HepG2 (cell line): ENCODE data around the gene SLC27A2. TPM values are rescaled to one million over a fixed set of nuclear protein-coding genes. Genes with fewer than 3 reads are reported as not detected.
A peak's percentile ranks its signal among the peaks of the same experiment; 100 is the strongest.

Experiments
- ATAC-seq: fragments of 200-7000 bp; cut with Tn5 transposase; 3 replicates; pipeline ENCODE4 v1.9.1; 2020; ENCODE audit warnings: mild to moderate bottlenecking, moderate library complexity
- BruUV-seq: library from RNA; stranded (reverse); fragments of 400-500 nt; replicated peaks from 2 replicates; lab custom pipeline; 2021; lab: Mats Ljungman, UMichigan
- CTCF ChIA-PET: fragments of 300-600 bp; formaldehyde crosslinking; extraction: SDS; loops from one replicate; lab custom pipeline; 2021; ENCODE audit warnings: low total read pairs, inconsistent platforms, low intra/inter-chr PET ratio; lab: Yijun Ruan, JAX
- POLR2A ChIA-PET: fragments of 350-600 bp; sonication (Branson Sonifier 250); formaldehyde crosslinking; loops from one replicate; lab custom pipeline; 2020; ENCODE audit warnings: antibody characterized with exemption, inconsistent platforms; lab: Yijun Ruan, JAX
- DNase-seq: peaks from one replicate; pipeline ENCODE4 v3.0.0-alpha.2; 2015; ENCODE audit warnings: low spot score
- FAIRE-seq: peaks from 3 replicates; lab custom pipeline; 2011; peaks lifted over from hg19 to GRCh38; lab: Jason Lieb, UNC
- H2AFZ ChIP-seq: one replicate; pipeline ENCODE4 v1.6.1; 2011; ENCODE audit warnings: low read length, inconsistent platforms
- H3K27ac ChIP-seq: fragments of 300-600 bp; 3 replicates; pipeline ENCODE4 v1.8.0; 2011; ENCODE audit warnings: mixed run types, mild to moderate bottlenecking, mixed read lengths, low read length, inconsistent platforms; ENCODE audit not compliant: insufficient read depth; ENCODE audit errors: extremely low read length
- H3K27me3 ChIP-seq, 2 experiments: fragments of 200-600 bp in 1 of 2; 2 replicates in 1 of 2; 3 replicates in 1 of 2; pipeline versions ENCODE4 v1.6.0 to v1.8.0; 2011; ENCODE audit warnings: low read length in 2 of 2, mild to moderate bottlenecking in 2 of 2, moderate library complexity in 2 of 2, inconsistent platforms in 1 of 2; ENCODE audit not compliant: insufficient read depth in 2 of 2, control insufficient read depth in 1 of 2
- H3K36me3 ChIP-seq, 2 experiments: fragments of 200-600 bp in 1 of 2; replicated peaks in 1 of 2; 2 replicates in 1 of 2; 3 replicates in 1 of 2; pipeline versions ENCODE4 v1.5.1 to v1.8.0; 2011; ENCODE audit warnings: low read length in 2 of 2, inconsistent platforms in 1 of 2; ENCODE audit not compliant: insufficient read depth in 2 of 2, control insufficient read depth in 1 of 2
- H3K4me1 ChIP-seq: 2 replicates; pipeline ENCODE4 v1.5.1; 2012; ENCODE audit warnings: low read length, inconsistent platforms; ENCODE audit not compliant: insufficient read depth
- H3K4me2 ChIP-seq: 2 replicates; pipeline ENCODE4 v1.6.0; 2011; ENCODE audit warnings: low read depth, low read length, inconsistent platforms
- H3K4me3 ChIP-seq, 3 experiments: fragments of 200-600 bp in 1 of 3; sonication (generic), shearing (Covaris generic) in 1 of 3; replicated peaks in 1 of 3; 2 replicates each; pipeline ENCODE4 v1.5.1; 2011 to 2016; ENCODE audit warnings: low read length in 3 of 3, inconsistent platforms in 2 of 3, low read depth in 2 of 3, mild to moderate bottlenecking in 2 of 3, control low read depth in 1 of 3, mixed read lengths in 1 of 3; ENCODE audit not compliant: insufficient read depth in 1 of 3
- H3K79me2 ChIP-seq: one replicate; pipeline ENCODE4 v1.6.1; 2011; ENCODE audit warnings: low read length, inconsistent platforms; ENCODE audit not compliant: insufficient read depth
- H3K9ac ChIP-seq: 2 replicates; pipeline ENCODE4 v1.6.0; 2011; ENCODE audit warnings: mild to moderate bottlenecking, low read depth, low read length, inconsistent platforms; ENCODE audit not compliant: insufficient read depth
- H3K9me3 ChIP-seq: 2 replicates; pipeline ENCODE4 v1.5.1; 2012; ENCODE audit warnings: mild to moderate bottlenecking, low read length
- H4K20me1 ChIP-seq: 2 replicates; pipeline ENCODE4 v1.6.0; 2011; ENCODE audit warnings: inconsistent platforms, mild to moderate bottlenecking, low read length, moderate library complexity; ENCODE audit not compliant: insufficient read depth
- ASH2L ChIP-seq: fragments of 300-600, 200-600 bp; sonication (generic); IDR thresholded peaks from 2 replicates; pipeline ENCODE4 v1.7.0; 2017; ENCODE audit warnings: low read depth, mild to moderate bottlenecking, moderate library complexity, mixed read lengths, low read length; ENCODE audit not compliant: insufficient read length
- ESRRA ChIP-seq: sonication (generic); formaldehyde crosslinking; IDR thresholded peaks from 2 replicates; pipeline ENCODE4 v1.5.1; 2020; ENCODE audit warnings: mild to moderate bottlenecking, low read depth, missing genetic modification reagents
- KDM1A ChIP-seq: IDR thresholded peaks from 2 replicates; pipeline ENCODE4 v1.6.1; 2016; ENCODE audit warnings: missing compliant biosample characterization
- NCOA1 ChIP-seq: sonication (generic); formaldehyde crosslinking; IDR thresholded peaks from 2 replicates; pipeline ENCODE4 v1.9.0; 2021; ENCODE audit warnings: missing genetic modification reagents
- SAFB2 ChIP-seq: sonication (generic); formaldehyde crosslinking; IDR thresholded peaks from 2 replicates; pipeline ENCODE4 v1.5.1; 2020; ENCODE audit warnings: missing genetic modification reagents, low read depth, mild to moderate bottlenecking, borderline replicate concordance
- SATB2 ChIP-seq: sonication (generic); formaldehyde crosslinking; IDR thresholded peaks from 2 replicates; pipeline ENCODE4 v1.5.0; 2020; ENCODE audit warnings: missing genetic modification reagents
- SMC3 ChIP-seq: IDR thresholded peaks from 2 replicates; pipeline ENCODE4 v1.6.1; 2011; ENCODE audit warnings: low read length, improper control_type of control experiment
- ZFP36L2 ChIP-seq: sonication (generic); formaldehyde crosslinking; IDR thresholded peaks from 2 replicates; pipeline ENCODE4 v1.4.0; 2020; ENCODE audit warnings: missing genetic modification reagents
- ZNF446 ChIP-seq: sonication (generic); formaldehyde crosslinking; IDR thresholded peaks from 2 replicates; pipeline ENCODE4 v1.5.0; 2020; ENCODE audit warnings: mild to moderate bottlenecking, missing genetic modification reagents
- ZNF816 ChIP-seq: sonication (generic); formaldehyde crosslinking; IDR thresholded peaks from 2 replicates; pipeline ENCODE4 v1.8.0; 2022; ENCODE audit warnings: missing genetic modification reagents, mild to moderate bottlenecking, borderline replicate concordance
- WGBS: methylation state at CpG from one replicate; pipeline ENCODE4 v1.1.6; 2017; ENCODE audit warnings: low lambda C conversion rate; 5-methylcytosine and 5-hydroxymethylcytosine counted together
- in situ Hi-C: cut with HindIII; loops from 2 replicates; pipeline ENCODE4 v1.10.0; 2017; ENCODE audit warnings: low pct_unique_long_range_greater_than_20kb; ENCODE audit not compliant: extremely low pct_ligation_motif_present
- intact Hi-C: fragments of 100-400 bp; cut with micrococcal nuclease; formaldehyde crosslinking; loops from one replicate; pipeline ENCODE4 v1.10.0; 2022; ENCODE audit not compliant: unreplicated experiment
- polyA plus RNA-seq, 8 experiments: library from polyadenylated mRNA; depleted of rRNA in 3 of 8; stranded (reverse) in 7 of 8; unstranded in 1 of 8; fragments of >200 nt; fragmentation: Illumina TruSeq in 4 of 8; extraction: Trizol in 4 of 8; gene quantifications; 2 replicates each; pipeline versions ENCODE4 v1.2.1 to v1.2.3, GENCODE V29; 2011 to 2016; ENCODE audit warnings: low read depth in 4 of 8, missing spikeins in 1 of 8, mixed read lengths in 1 of 8; ENCODE audit not compliant: insufficient read depth in 1 of 8
- total RNA-seq, 5 experiments: library from RNA; depleted of rRNA; stranded (reverse); fragments of >200 nt; fragmentation: Illumina TruSeq; extraction: Trizol; gene quantifications; 2 replicates each; pipeline ENCODE4 v1.2.3, GENCODE V29; 2016; ENCODE audit warnings: low read depth in 1 of 5
- TF ChIP-seq, protein P1 (sequence below), 2 experiments: sonication (generic) in 1 of 2; formaldehyde crosslinking in 1 of 2; IDR thresholded peaks; 2 replicates each; pipeline versions ENCODE4 v1.6.1 to v1.9.0; 2014 to 2022; ENCODE audit warnings: antibody characterized with exemption in 1 of 2, borderline replicate concordance in 1 of 2, inconsistent platforms in 1 of 2, low read depth in 1 of 2, missing genetic modification reagents in 1 of 2
- TF ChIP-seq, protein P2 (sequence below): sonication (generic); formaldehyde crosslinking; IDR thresholded peaks from 2 replicates; pipeline ENCODE4 v1.5.0; 2020; ENCODE audit warnings: missing genetic modification reagents
- TF ChIP-seq, protein P3 (sequence below): sonication (generic); formaldehyde crosslinking; IDR thresholded peaks from 2 replicates; pipeline ENCODE4 v1.5.1; 2020; ENCODE audit warnings: missing genetic modification reagents, mild to moderate bottlenecking, borderline replicate concordance
- TF ChIP-seq, protein P4 (sequence below): sonication (generic); formaldehyde crosslinking; IDR thresholded peaks from 2 replicates; pipeline ENCODE4 v1.8.1; 2023; ENCODE audit warnings: mild to moderate bottlenecking, missing genetic modification reagents

Gene SLC27A2
- total and polyA plus RNA-seq, 2 of the 13 experiments (the other 11 are each of a cell fraction or from before 2014, with no cell fraction given), result 14.6 to 23.4 TPM

DNA sequence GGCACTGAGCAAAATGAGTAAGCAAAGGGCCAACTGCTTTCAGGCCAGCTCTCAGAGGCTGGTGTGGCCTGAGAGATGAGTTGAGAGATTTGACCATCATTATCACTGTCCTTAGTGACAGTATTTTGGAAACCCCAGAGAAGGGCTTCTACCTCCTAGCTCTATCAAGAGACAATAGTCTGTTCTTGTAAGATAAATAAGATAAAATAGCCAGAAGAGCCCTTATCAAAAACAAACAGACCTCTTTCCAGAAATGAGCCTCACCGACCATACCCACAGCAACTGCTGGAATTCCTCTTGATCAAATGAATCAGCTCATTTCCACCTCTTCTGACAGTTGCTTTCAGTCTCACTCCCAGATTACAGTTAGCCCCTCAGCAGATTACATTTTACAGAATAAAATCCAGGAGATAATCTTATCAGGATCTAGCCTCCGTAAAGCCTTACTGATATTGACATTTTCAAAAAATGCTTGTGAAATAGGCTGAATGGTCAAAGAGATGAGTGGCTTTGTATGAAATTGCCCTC, 79.0 kb downstream of the SLC27A2 start (continued):
- TF ChIP-seq, protein P1, sequence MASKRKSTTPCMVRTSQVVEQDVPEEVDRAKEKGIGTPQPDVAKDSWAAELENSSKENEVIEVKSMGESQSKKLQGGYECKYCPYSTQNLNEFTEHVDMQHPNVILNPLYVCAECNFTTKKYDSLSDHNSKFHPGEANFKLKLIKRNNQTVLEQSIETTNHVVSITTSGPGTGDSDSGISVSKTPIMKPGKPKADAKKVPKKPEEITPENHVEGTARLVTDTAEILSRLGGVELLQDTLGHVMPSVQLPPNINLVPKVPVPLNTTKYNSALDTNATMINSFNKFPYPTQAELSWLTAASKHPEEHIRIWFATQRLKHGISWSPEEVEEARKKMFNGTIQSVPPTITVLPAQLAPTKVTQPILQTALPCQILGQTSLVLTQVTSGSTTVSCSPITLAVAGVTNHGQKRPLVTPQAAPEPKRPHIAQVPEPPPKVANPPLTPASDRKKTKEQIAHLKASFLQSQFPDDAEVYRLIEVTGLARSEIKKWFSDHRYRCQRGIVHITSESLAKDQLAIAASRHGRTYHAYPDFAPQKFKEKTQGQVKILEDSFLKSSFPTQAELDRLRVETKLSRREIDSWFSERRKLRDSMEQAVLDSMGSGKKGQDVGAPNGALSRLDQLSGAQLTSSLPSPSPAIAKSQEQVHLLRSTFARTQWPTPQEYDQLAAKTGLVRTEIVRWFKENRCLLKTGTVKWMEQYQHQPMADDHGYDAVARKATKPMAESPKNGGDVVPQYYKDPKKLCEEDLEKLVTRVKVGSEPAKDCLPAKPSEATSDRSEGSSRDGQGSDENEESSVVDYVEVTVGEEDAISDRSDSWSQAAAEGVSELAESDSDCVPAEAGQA (IDR thresholded peaks at IDR 0.05; ENCODE audit: low read depth), result no peak
- TF ChIP-seq, protein P1 (CRISPR knock-in tag; IDR thresholded peaks at IDR 0.05; ENCODE audit: borderline replicate concordance), result no peak
- TF ChIP-seq, all 625 proteins: peak for 2

DNA sequence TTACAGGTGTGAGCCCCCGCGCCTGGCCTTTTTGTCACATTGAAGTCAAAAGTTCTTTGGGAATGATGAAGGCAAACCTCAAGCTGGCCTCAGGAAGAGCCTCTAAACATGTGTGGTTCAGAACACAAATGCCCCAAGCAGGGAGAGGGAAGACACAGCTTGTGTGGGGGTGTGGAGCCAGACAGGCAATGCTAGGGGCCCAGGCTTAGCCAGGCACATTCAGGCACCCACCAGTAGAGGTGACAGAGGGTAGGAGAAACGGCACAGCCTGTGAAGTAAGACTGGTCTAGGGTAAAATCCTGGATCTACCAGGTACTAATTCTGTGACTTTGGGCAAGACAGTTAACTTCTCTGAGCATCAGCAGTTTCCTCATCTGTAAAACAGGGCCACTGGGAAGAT, 80.0 kb downstream of the SLC27A2 start:
- DNase-seq (no peak), ATAC-seq (peak; percentile 93), FAIRE-seq (no peak)
- ChIA-PET POLR2A (no interaction called here), CTCF (no interaction called here)
- BruUV-seq, result no TSS peak
- peaks cover 15% of the 10 kb centered on the region for H3K4me1 ChIP-seq
- H3K9me3 ChIP-seq, result no peaks in the 10 kb centered on the region
- WGBS, result 71% methylated on average over 3 of the region's 3 CpGs
- no peak overlapping the region for H2AFZ ChIP-seq
- intact Hi-C loops, result no loop called here
- H3K9ac ChIP-seq, result no peak overlapping the region
- in situ Hi-C loops, result no loop called here
- H3K4me3 ChIP-seq, result no peak overlapping the region
- no peaks in the 10 kb centered on the region for H4K20me1 ChIP-seq
- H3K4me2 ChIP-seq, result no peak overlapping the region
- TF ChIP-seq SMC3 (no peak), ZNF816 (no peak), ZNF446 (no peak), ZFP36L2 (CRISPR knock-in tag) (no peak), NCOA1 (CRISPR knock-in tag) (no peak), SAFB2 (no peak), SATB2 (CRISPR knock-in tag) (no peak), ASH2L (no peak), ESRRA (CRISPR knock-in tag) (no peak), KDM1A (CRISPR knock-in tag) (no peak)
- TF ChIP-seq, protein P2, sequence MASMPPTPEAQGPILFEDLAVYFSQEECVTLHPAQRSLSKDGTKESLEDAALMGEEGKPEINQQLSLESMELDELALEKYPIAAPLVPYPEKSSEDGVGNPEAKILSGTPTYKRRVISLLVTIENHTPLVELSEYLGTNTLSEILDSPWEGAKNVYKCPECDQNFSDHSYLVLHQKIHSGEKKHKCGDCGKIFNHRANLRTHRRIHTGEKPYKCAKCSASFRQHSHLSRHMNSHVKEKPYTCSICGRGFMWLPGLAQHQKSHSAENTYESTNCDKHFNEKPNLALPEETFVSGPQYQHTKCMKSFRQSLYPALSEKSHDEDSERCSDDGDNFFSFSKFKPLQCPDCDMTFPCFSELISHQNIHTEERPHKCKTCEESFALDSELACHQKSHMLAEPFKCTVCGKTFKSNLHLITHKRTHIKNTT (CRISPR knock-in tag), result no peak
- TF ChIP-seq, protein P3, sequence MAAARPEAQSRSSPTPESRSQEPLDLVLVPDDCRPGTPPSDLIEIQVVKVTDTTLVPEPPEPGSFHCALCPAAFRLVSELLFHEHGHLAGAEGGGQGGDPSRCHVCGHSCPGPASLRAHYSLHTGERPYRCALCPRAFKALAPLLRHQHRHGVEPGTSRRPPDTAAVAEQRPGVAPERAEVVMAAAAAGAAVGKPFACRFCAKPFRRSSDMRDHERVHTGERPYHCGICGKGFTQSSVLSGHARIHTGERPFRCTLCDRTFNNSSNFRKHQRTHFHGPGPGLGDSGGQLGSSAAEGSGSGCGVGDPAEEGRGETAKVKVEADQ (CRISPR knock-in tag), result no peak
- TF ChIP-seq, protein P4, sequence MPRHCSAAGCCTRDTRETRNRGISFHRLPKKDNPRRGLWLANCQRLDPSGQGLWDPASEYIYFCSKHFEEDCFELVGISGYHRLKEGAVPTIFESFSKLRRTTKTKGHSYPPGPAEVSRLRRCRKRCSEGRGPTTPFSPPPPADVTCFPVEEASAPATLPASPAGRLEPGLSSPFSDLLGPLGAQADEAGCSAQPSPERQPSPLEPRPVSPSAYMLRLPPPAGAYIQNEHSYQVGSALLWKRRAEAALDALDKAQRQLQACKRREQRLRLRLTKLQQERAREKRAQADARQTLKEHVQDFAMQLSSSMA, result no peak
- TF ChIP-seq, all 625 proteins: peak for 0
- Histone ChIP-seq H3K79me2 (no peaks in the 10 kb centered on the region), H3K36me3 (no peaks in the 10 kb centered on the region), H3K27me3 (no peaks in the 10 kb centered on the region; a peak in 1 of 5 replicates), H3K27ac (no peak overlapping the region)
